HG03521 (cell line): Measurements from ENCODE around the gene ORC3.
A peak's percentile ranks its signal among the peaks of the same experiment; 100 is the strongest.
"Not testable (repeated sequence)": the region's sequence is repeated elsewhere in the genome, so short reads cannot be mapped to it uniquely, and the experiment has no call there.

Experiments
- ATAC-seq: cut with Tn5 transposase; IDR thresholded peaks from one replicate; pipeline ENCODE4 v1.9.1; 2021; ENCODE audit warnings: mild to moderate bottlenecking, moderate library complexity; ENCODE audit not compliant: unreplicated experiment

ORC3 gene

GRCh38 chr6:87590990-87591389, 1.1 kb downstream of the ORC3 start:
- no peak for ATAC-seq

DNA sequence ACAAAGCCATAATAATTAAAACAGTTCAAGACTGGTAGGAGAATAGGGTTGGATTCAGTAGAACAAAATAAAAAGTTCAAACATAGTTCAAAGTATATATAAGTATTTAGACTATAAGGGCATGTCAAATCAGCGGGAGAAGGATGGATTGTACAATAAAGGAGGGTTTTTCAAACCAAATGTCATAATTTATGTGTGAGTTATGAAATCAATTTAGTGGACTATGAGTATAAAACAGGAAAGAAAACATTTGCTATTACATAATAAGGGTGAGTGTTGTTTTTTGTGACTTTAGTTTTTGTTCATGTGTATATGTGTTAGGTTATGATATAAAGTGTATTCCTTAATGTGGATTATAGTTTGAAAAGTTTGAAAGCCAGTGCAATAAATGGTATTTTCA, 10.6 kb downstream of the ORC3 start:
- ATAC-seq = no peak

DNA sequence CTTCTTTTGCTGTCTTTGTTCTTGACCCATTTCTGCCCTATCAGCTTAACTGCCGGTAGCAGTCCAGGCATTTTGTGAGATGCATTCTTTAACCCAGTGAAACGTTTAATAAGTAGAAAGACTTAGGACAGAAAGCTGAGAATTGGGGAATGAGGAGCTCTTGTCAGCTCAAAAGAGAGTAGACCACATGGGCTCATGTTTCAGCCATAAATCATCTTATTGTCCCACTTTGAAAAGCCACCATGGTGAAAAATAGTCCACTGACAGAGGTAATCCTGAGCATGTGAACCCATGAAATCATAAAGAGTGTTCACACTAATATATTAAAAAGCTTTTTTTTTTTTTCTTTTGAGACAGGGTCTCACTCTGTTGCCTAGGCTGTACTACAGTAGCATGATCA, 16.3 kb downstream of the ORC3 start:
- ATAC-seq = no peak

DNA sequence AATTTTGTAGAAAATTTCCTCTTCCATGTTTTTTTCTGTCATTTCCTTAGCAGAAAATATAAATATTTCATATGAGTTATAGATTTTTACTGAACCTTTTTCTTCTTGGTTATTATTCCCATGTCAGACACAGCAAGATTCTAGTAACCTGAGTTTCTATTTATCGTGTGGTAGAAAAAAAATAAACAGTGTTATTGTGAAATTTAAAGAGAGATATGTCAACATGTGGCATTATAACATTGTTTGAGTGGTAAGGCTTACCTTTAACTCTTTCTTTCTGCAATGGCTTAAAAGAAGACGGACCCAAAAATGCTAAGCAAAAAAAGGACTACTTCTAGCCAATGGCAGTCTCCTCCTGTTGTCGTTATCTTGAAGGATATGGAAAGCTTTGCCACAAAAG, 18.9 kb downstream of the ORC3 start:
- no peak for ATAC-seq

GRCh38 chr6:87613018-87613417, 23.1 kb downstream of the ORC3 start:
- ATAC-seq = not testable (repeated sequence)

GRCh38 chr6:87617405-87617804, 27.5 kb downstream of the ORC3 start:
- ATAC-seq = no peak

- ATAC-seq = no peak
These were observed 28.6 kb downstream of the ORC3 start for GRCh38 chr6:87618531-87618930.

DNA sequence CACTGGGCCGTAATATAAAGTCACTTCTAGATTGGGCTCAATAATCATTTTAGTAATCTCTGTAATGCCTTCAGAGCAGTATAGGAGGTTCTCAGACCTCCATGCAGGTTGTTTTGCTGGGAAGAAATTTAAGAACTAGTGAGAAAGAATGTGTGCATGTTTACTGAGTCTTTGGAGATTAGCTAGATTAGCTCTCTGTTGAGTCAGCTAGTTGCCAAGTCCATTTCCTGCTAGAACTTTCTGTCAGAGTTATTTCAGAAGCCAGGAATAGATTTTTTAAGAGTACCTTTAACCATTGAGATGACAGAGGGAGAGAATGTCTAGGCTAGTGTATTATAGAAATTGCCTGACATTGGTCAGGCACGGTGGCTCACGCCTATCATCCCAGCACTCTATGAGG, 33.3 kb downstream of the ORC3 start:
- ATAC-seq = no peak

- ATAC-seq = no peak
These were observed 38.5 kb downstream of the ORC3 start for GRCh38 chr6:87628424-87628823.

DNA sequence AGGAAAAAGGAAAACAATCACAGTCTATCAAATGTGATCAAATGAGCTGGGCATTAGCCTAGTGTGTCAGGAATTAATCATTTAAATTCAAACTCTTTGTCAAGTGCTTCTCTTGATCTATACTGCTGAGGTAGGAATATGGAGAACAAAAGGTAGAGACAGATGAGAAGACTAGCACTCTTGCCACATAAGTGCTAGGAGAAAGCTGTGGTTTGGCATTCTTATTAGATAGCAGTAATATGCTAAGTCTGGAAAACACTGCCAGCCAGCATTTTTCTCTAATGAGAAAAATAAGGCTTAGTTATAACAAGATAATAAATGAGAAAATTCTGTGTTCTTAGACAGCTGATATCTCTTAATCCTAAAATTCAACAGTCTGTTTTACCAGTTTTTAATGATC, 38.9 kb downstream of the ORC3 start:
- no peak for ATAC-seq

DNA sequence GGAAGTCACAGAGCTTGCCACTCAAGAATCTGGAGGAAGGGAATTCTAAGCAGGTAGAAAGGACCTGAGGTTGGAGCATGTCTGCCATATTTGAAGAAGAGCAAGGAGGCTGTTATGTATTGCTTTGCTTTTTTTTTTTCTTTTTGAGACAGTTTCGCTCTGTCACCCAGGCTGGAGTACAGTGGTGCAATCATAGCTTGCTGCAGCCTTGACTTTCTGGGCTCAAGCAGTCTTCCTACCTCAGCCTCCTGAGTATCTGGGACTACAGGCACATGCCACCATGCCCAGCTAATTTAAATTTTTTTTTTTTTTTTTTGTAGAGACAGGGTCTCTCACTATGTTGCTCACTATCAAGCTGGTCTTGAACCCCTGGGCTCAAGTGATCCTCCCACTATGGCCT, 40.8 kb downstream of the ORC3 start:
- ATAC-seq = no peak

DNA sequence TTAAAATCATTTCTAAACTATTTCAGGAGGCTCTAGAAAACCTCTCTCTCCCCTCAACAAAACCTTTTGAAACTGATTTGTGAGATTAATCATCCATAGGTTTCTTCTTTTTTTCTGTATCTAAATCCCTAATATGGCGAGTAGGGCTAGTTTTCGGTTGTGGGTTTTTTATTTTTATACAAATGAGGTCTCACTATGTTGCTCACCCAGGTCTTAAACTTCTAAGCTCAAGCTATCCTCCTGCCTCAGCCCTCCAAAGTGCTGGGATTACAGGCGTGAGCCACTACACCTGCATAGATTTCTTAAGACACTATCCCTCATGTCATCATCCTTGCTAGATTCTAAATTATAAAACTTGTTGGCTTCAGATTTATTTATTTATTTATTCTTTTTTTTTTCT, 43.9 kb downstream of the ORC3 start:
- ATAC-seq = no peak

DNA sequence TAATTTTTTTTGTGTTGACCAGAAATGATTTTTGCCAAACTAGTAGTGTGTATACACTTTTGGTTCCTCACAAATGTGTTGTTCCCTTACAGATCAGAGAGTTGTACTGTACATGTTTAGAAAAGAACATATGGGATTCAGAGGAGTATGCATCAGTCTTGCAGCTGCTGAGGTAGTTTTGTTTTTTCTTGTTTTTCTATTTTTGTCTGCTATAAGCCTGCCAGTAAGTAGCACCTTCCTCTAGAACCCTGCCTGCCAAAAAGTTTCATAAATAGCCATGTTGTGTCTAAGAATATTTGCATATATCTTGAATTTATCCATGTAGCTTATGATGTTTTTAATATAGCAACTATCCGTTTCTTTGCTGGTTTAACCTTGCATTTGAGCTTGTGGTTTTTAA, 46.4 kb downstream of the ORC3 start:
- ATAC-seq = no peak

DNA sequence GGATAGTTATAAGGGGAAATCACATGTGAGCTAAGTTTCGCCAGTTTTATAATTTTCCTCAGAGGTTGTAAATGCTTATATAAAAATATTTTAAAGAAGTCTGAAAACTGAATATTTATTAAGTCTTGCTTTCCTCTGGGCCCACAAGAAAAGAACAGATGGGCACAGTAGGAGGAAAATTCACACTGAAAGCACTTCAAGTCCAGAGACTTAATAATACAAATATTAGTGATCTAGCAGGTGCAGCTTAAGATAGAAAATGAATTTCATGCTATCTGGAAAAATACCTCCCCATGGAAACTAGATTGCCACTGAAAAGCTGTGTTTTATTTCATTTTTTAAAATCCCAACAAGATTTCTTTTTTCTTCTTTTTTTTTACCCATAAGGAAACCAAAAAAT, 47.2 kb downstream of the ORC3 start:
- no peak for ATAC-seq

GRCh38 chr6:87639373-87639772, 49.4 kb downstream of the ORC3 start:
- ATAC-seq = no peak

DNA sequence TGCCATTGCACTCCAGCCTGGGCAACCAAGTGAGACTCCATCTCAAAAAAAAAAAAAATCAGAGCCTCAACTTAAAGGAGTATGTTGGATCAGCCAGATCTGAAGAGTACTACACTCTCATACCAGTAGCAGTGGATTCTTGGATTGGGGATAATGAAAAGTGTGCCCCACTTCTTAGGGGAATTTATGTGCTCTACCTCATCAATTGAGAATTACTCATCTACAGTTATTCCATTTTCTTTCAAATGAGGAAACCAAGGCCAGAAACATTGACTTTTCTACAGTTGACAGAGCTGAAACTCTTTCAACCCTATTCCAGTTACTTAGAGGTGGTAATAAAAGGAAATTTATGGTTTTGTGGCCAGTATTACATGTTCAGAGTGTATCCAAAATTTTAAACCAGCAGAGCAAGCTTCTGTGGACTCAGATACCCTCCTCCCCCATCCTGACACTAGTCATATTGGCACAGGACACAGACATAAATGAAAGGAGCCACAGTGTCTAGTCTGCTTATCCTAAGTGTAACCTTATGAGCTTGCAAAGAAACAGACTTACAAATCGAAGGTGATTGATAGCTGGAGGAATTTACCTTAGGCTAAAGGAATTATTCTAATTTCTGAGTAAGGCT, 51.2 kb downstream of the ORC3 start:
- no peak for ATAC-seq

GRCh38 chr6:87645080-87645479, 55.1 kb downstream of the ORC3 start:
- no peak for ATAC-seq

DNA sequence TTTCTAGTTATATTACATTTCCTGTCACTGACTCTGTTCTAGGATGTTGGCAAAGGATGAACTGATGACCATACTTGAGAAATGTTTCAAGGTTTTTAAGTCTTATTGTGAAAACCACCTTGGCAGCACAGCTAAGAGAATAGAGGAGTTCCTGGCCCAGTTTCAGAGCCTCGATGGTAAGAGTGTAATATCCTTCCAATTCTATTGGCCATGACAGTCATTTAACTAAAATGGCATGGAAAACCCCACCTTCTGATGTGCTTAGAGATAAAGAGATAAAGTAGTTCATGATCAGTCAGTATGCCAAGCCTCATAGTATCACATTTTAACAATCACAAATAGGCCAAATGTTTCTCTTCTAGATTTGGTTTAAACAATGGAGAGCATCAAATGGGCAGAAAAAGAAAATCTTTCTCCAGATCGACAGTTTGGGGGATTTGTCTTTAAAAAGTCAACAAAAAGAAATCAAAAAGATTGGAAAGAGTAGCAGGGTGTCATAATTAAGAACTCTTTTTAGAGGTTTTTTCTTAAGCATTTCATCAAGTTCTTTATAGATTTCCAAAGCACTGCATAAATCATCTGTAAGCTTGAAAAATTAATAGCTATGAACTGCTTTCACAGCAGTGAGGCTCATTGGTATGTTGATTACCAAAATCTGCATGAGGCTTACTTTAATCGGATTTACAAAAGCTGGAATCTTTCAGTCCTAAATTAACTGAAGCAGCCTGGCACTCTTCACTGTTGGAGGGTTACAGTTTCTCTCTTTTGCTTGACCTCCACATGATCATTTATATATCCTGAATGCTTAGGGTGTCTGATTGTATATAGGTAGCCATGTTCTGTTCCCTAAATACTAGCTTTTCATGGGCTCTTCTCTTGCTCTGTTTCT, 63.4 kb downstream of the ORC3 start:
- no peak for ATAC-seq

- no peak for ATAC-seq
These were observed 64.2 kb downstream of the ORC3 start for GRCh38 chr6:87654122-87654521.

GRCh38 chr6:87654875-87655454, 65.0 kb downstream of the ORC3 start:
- no peak for ATAC-seq

- no peak for ATAC-seq
These were observed 65.9 kb downstream of the ORC3 start for GRCh38 chr6:87655824-87656223.

DNA sequence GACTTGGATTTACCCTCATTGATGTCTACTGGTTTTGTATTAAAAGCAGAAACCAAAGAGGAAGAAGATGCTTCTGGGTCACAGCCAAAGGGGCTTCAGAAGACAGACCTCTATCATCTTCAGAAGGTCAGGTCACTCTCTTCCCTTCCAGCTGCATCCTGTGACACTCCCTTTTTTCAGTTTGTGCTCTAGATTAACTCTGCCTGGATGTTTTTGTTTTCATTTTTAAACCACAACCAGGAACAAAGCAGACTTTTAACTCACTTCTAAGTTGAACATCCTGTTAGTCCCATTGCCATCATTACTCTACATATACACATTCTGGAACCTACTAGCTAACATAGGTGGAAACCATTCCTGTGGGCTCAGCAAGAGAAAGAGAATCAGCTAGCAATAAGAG, 66.9 kb downstream of the ORC3 start:
- ATAC-seq = peak; percentile 58
